AG09319 (cell line): Measurements from ENCODE around the gene POPDC2.
"Not testable (repeated sequence)": the region's sequence is repeated elsewhere in the genome, so short reads cannot be mapped to it uniquely, and the experiment has no call there.

Experiments used
- DNase-seq: peaks from one replicate; pipeline ENCODE4 v3.0.0-alpha.2; 2010; ENCODE audit warnings: low read depth; ENCODE audit errors: extremely low read depth
- TF ChIP-seq, protein P1 (sequence below): IDR thresholded peaks from 2 replicates; pipeline ENCODE4 v1.5.1; 2011; ENCODE audit warnings: low read depth, mild to moderate bottlenecking, inconsistent platforms, low read length, moderate library complexity

POPDC2 gene

DNA sequence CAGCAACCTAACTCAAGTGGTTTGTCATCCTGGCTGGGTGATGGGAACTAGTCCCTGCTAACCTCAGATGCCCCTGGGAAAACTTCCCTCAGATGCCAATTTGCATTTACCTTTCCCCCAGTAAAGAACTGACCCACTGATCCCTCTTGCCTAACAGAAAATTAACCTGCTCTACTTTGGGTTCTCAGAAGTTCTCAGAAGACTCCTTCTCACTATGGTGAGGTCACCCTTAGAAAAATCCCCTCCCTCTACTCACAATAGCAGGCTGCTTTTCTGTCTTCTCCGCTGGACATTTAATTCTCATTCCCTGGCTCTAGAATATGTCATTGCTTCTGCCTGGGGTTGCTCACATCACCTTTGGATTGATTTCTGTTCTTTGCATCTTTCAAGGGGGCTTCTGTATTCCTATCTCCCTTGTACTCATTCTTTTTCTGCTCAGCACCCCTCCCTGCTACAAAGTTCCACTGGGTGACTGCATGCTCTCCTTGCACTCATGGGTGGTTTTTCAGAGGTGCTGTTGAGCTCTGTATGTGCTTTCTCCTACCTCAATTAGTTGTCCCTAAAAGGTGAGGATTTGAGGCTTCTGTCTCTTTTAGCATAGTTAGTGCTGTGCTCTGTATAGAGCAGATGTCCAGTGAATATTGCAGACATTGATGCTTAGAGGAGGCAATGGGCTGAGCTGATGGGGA, 61.8 kb downstream of the POPDC2 start:
- no peak for DNase-seq
- TF ChIP-seq, protein P1, sequence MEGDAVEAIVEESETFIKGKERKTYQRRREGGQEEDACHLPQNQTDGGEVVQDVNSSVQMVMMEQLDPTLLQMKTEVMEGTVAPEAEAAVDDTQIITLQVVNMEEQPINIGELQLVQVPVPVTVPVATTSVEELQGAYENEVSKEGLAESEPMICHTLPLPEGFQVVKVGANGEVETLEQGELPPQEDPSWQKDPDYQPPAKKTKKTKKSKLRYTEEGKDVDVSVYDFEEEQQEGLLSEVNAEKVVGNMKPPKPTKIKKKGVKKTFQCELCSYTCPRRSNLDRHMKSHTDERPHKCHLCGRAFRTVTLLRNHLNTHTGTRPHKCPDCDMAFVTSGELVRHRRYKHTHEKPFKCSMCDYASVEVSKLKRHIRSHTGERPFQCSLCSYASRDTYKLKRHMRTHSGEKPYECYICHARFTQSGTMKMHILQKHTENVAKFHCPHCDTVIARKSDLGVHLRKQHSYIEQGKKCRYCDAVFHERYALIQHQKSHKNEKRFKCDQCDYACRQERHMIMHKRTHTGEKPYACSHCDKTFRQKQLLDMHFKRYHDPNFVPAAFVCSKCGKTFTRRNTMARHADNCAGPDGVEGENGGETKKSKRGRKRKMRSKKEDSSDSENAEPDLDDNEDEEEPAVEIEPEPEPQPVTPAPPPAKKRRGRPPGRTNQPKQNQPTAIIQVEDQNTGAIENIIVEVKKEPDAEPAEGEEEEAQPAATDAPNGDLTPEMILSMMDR, result no peak

DNA sequence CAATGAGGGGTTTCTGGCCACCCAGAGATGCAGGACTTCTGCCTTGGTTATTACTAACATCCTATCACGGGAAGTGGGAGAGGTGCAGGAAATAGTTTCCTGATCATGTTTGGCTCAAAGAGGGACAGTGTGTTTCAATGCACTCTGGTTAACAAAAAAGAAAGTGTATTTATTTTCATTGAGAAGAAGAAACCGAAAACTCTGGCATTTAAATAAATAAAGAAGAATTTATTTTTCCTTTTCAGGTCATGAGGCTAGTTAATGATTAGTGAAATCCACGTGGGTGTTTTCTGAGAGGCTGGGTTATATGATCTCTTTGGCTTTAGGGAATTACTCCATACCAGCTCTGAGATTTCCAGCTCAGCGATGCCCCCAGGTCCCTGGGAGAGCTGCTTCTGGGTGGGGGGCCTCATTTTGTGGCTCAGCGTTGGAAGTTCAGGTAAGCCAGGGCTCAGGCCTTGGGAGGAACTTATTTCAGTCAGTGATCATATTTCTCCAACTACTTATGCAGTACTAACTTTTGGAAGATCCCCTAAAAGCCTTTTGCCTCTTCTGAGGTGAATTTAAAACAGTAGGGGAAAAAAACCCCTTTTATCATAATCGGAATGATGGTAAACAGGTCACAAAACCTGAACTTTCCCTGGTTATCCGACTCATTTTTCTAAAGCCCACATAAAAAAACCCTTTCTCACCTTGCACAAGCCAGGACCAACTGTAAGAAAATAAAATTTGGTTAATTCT, 62.7 kb downstream of the POPDC2 start, which contains the start of gene PLA1A:
TSS of gene PLA1A (plus strand) at position 338 of the 741 bp plus-strand sequence. CDS start at position 367, 29 bp downstream.
- TF ChIP-seq, protein P1, result no peak
- DNase-seq, result no peak

- TF ChIP-seq, protein P1, result no peak
- no peak for DNase-seq
Observed at GRCh38 chr3:119596398-119596797, 64.0 kb downstream of the POPDC2 start.

GRCh38 chr3:119595639-119596334, 64.6 kb downstream of the POPDC2 start:
- DNase-seq, result no peak

GRCh38 chr3:119594929-119595328, 65.5 kb downstream of the POPDC2 start:
- not testable (repeated sequence) for DNase-seq

More at GRCh38 chr3:119595639-119596334, 64.6 kb downstream of the POPDC2 start:
- TF ChIP-seq, protein P1, result no peak

DNA sequence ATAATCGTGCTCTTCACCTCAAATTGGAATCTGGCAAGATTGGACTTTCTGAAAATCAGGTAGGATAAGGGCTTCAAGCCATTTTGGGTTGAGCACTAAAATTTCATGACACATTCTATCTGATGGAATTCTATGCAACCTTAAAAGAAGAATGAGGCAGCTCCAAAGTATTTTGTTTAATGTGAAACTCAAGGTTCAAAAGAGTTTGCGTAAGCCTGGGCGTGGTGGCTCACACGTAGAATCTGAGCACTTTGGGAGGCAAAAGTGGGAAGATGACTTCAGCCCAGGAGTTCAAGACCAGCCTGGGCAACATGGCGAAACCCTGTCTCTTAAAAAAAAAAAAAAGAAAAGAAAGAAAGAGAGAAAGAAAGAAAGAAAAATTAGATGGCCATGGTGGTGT, 66.3 kb downstream of the POPDC2 start:
- TF ChIP-seq, protein P1, result no peak
- no peak for DNase-seq

DNA sequence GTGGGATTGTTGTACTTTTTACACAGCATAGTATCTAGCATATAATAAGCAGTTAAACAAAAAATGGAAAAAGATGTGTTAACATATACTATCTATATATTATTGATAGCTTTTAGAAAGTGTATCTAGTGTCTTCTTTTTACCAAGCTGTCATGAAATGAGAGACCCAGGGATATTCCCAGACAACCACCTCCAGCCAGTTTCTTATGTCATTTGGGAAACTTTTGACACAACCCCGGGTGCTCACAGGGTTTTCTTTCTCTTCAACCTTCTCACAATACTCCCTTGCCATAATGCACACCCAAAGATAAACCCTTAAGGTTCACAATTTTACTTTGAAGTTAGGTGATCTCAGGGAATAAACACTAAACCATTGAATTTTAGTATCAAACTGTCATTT, 67.5 kb downstream of the POPDC2 start:
- TF ChIP-seq, protein P1, result no peak
- no peak for DNase-seq
